A549 (cell line): Measurements from ENCODE around the gene OSCP1. TPM values are rescaled to one million over a fixed set of nuclear protein-coding genes. Genes with fewer than 3 reads are reported as not detected.

Experiments
- ATAC-seq, 2 experiments: fragments of 200-7000 bp in 1 of 2; fragments of >200 bp in 1 of 2; cut with Nextera tagmentation in 1 of 2; cut with Tn5 transposase in 1 of 2; 3 replicates each; pipeline versions ENCODE4 v1.8.0 to v1.9.1; 2018 to 2020; ENCODE audit warnings: mild to moderate bottlenecking in 1 of 2, moderate library complexity in 1 of 2
- CTCF ChIA-PET: fragments of 300-600 bp; sonication (Branson Sonifier 250); formaldehyde crosslinking; extraction: SDS; loops from one replicate; lab custom pipeline; 2021; ENCODE audit warnings: antibody characterized with exemption, inconsistent platforms; lab: Yijun Ruan, JAX
- POLR2A ChIA-PET: fragments of 350-600 bp; formaldehyde crosslinking; extraction: SDS; loops from one replicate; lab custom pipeline; 2021; ENCODE audit warnings: antibody characterized with exemption, inconsistent platforms; lab: Yijun Ruan, JAX
- DNase-seq, 2 experiments: peaks; one replicate each; pipeline versions ENCODE4 v3.0.0 to v3.0.0-alpha.2; 2011 to 2016; ENCODE audit warnings: low read depth in 1 of 2, low spot score in 1 of 2
- FAIRE-seq: peaks from 2 replicates; lab custom pipeline; 2011; peaks lifted over from hg19 to GRCh38; lab: Jason Lieb, UNC
- H3K27ac ChIP-seq, 2 experiments: fragments of >200 bp; sonication (Bioruptor Twin); formaldehyde crosslinking; 3 replicates each; pipeline ENCODE4 v1.5.1; 2016 to 2017
- H3K4me1 ChIP-seq: fragments of >200 bp; sonication (Bioruptor Twin); formaldehyde crosslinking; 3 replicates; pipeline ENCODE4 v1.6.1; 2016
- H3K4me2 ChIP-seq: fragments of >200 bp; sonication (Bioruptor Twin); formaldehyde crosslinking; 3 replicates; pipeline ENCODE4 v1.6.1; 2016
- H3K4me3 ChIP-seq: fragments of >200 bp; sonication (Bioruptor Twin); formaldehyde crosslinking; 3 replicates; pipeline ENCODE4 v1.5.1; 2016
- H3K9me3 ChIP-seq: fragments of >200 bp; sonication (Bioruptor Twin); formaldehyde crosslinking; 3 replicates; pipeline ENCODE4 v1.6.1; 2016
- CBX2 ChIP-seq: fragments of 200-600 bp; sonication (generic); IDR thresholded peaks from 2 replicates; pipeline ENCODE4 v1.6.1; 2016; ENCODE audit warnings: low read depth, mild to moderate bottlenecking, borderline replicate concordance
- CBX8 ChIP-seq: fragments of 200-600 bp; sonication (generic); IDR thresholded peaks from 2 replicates; pipeline ENCODE4 v1.6.1; 2016
- CHD2 ChIP-seq: fragments of 150-350 bp; IDR thresholded peaks from 2 replicates; pipeline ENCODE4 v1.6.1; 2014; ENCODE audit warnings: low read length; ENCODE audit not compliant: partially characterized antibody
- E2F6 ChIP-seq: IDR thresholded peaks from 2 replicates; pipeline ENCODE4 v1.6.1; 2012; ENCODE audit warnings: low read depth, borderline replicate concordance
- FOSB ChIP-seq: fragments of 250-450 bp; sonication (Bioruptor Pico); IDR thresholded peaks from 2 replicates; pipeline ENCODE4 v1.5.0; 2020; ENCODE audit warnings: mild to moderate bottlenecking, moderate library complexity
- FOSL2 ChIP-seq, 2 experiments: fragments of 450-650 bp in 1 of 2; fragments of >200 bp in 1 of 2; sonication (Bioruptor Twin) in 1 of 2; formaldehyde crosslinking; IDR thresholded peaks; 2 replicates each; pipeline versions ENCODE4 v1.5.0 to v1.6.1; 2016 to 2020; ENCODE audit warnings: mild to moderate bottlenecking in 1 of 2, moderate library complexity in 1 of 2
- HOXB13 ChIP-seq: fragments of 250-450 bp; sonication (Bioruptor Pico); IDR thresholded peaks from 2 replicates; pipeline ENCODE4 v1.5.0; 2020; ENCODE audit warnings: low read depth, mild to moderate bottlenecking, moderate library complexity
- HOXB5 ChIP-seq: fragments of 250-450 bp; sonication (Bioruptor Pico); IDR thresholded peaks from 2 replicates; pipeline ENCODE4 v1.5.0; 2020; ENCODE audit warnings: mild to moderate bottlenecking, moderate library complexity
- MAFK ChIP-seq: fragments of 450-650 bp; IDR thresholded peaks from 2 replicates; pipeline ENCODE4 v1.6.1; 2014; ENCODE audit not compliant: partially characterized antibody
- MAX ChIP-seq: IDR thresholded peaks from 2 replicates; pipeline ENCODE4 v1.6.1; 2012
- NPAS2 ChIP-seq: fragments of 250-450 bp; sonication (Bioruptor Pico); IDR thresholded peaks from 2 replicates; pipeline ENCODE4 v1.8.0; 2022; ENCODE audit warnings: mild to moderate bottlenecking, moderate library complexity, borderline replicate concordance
- NR3C1 ChIP-seq: fragments of >200 bp; sonication (Bioruptor Twin); formaldehyde crosslinking; IDR thresholded peaks from 3 replicates; pipeline ENCODE4 v1.6.1; 2017
- POLR2A ChIP-seq: IDR thresholded peaks from 2 replicates; pipeline ENCODE4 v1.6.1; 2012; ENCODE audit warnings: mild to moderate bottlenecking, low read length
- POLR2AphosphoS2 ChIP-seq: conservative IDR thresholded peaks from 2 replicates; pipeline ENCODE4 v1.6.1; 2012; ENCODE audit warnings: low read length, improper control_type of control experiment, inconsistent platforms
- RAD21 ChIP-seq, 2 experiments: fragments of >200 bp in 1 of 2; sonication (Bioruptor Twin) in 1 of 2; formaldehyde crosslinking in 1 of 2; IDR thresholded peaks in 1 of 2; conservative IDR thresholded peaks in 1 of 2; 2 replicates in 1 of 2; 3 replicates in 1 of 2; pipeline ENCODE4 v1.6.1; 2012 to 2018; ENCODE audit warnings: inconsistent platforms in 1 of 2
- RCOR1 ChIP-seq: fragments of 150-350 bp; IDR thresholded peaks from 2 replicates; pipeline ENCODE4 v1.6.1; 2014; ENCODE audit warnings: antibody characterized with exemption, low read length, low read depth
- REST ChIP-seq: fragments of 200-600 bp; sonication (generic); IDR thresholded peaks from 2 replicates; pipeline ENCODE4 v1.6.1; 2016; ENCODE audit warnings: antibody characterized with exemption, mild to moderate bottlenecking, moderate library complexity
- TP53 ChIP-seq: fragments of 250-450 bp; sonication (Bioruptor Pico); IDR thresholded peaks from 2 replicates; pipeline ENCODE4 v1.5.0; 2021; ENCODE audit warnings: mild to moderate bottlenecking, moderate library complexity
- USF2 ChIP-seq: fragments of 450-650 bp; IDR thresholded peaks from 2 replicates; pipeline ENCODE4 v1.6.1; 2014; ENCODE audit warnings: antibody characterized with exemption
- WGBS: methylation state at CpG from one replicate; pipeline ENCODE4 v1.1.6; 2017; ENCODE audit errors: missing lambda C conversion rate; 5-methylcytosine and 5-hydroxymethylcytosine counted together
- polyA plus RNA-seq, 4 experiments: library from polyadenylated mRNA; depleted of rRNA in 3 of 4; stranded (reverse); fragments of >200 nt; fragmentation: RNase III in 1 of 4; extraction: RNeasy Plus Mini Kit Qiagen cat#74134 plus additional on column Dnase treatment in 1 of 4; gene quantifications; 2 replicates in 3 of 4; 3 replicates in 1 of 4; pipeline ENCODE4 v1.2.3, GENCODE V29; 2011 to 2017

The OSCP1 gene
- polyA plus RNA-seq, 2 of the 4 experiments (the other 2 are of a cell fraction): 4.6 to 6.6 TPM

GRCh38 chr1:36415661-36416326 is 34.5 kb downstream of the OSCP1 start:
- H3K4me3 ChIP-seq: no peak overlapping the region
- TF ChIP-seq USF2: no peak
- no peak for TF ChIP-seq RCOR1
- no peak for TF ChIP-seq CBX8
- TF ChIP-seq NPAS2 (CRISPR knock-in tag): no peak
- TF ChIP-seq, all 56 proteins: peak for 0
- ChIA-PET CTCF (interaction anchor here (0.6 to 6.8 kb wide), 2 partner anchors 74 to 246 kb away, joined by 4 to 37 read pairs; no protein-coding TSS in a partner anchor), POLR2A (no interaction called here)
- no peak overlapping the region for H3K27ac ChIP-seq
- no peak for ATAC-seq
- peaks cover 5% of the 10 kb centered on the region; the same call in 2 of the 3 replicates for H3K4me1 ChIP-seq
- no peak for FAIRE-seq
- no peak for DNase-seq
- H3K4me2 ChIP-seq: no peak overlapping the region
- H3K9me3 ChIP-seq: no peaks in the 10 kb centered on the region
- 92% methylated on average over 15 of the region's 15 CpGs for WGBS

GRCh38 chr1:36414384-36414783 is 35.9 kb downstream of the OSCP1 start:
- DNase-seq: no peak
- CTCF ChIA-PET: interaction anchor here (1.3 to 6.8 kb wide), 3 partner anchors 8 to 227 kb away, joined by 4 to 37 read pairs (median 4); no protein-coding TSS in a partner anchor
- no peak for FAIRE-seq

More at GRCh38 chr1:36414384-36414783, 35.9 kb downstream of the OSCP1 start:
- POLR2A ChIA-PET: no interaction called here
- Histone ChIP-seq H3K9me3 (no peaks in the 10 kb centered on the region), H3K4me1 (no peaks in the 10 kb centered on the region), H3K27ac (no peak overlapping the region), H3K4me3 (no peak overlapping the region), H3K4me2 (no peak overlapping the region)
- ATAC-seq: no peak
- WGBS: 84% methylated on average over 4 of the region's 4 CpGs
- TF ChIP-seq POLR2A: no peak
- no peak for TF ChIP-seq CBX2
- no peak for TF ChIP-seq REST
- no peak for TF ChIP-seq RAD21 (conservative IDR thresholded peaks at IDR 0.05 in 1 of 2, IDR thresholded peaks at IDR 0.05 in 1 of 2)
- TF ChIP-seq CHD2: no peak
- no peak for TF ChIP-seq HOXB5 (CRISPR knock-in tag)
- no peak for TF ChIP-seq MAFK
- TF ChIP-seq HOXB13 (CRISPR knock-in tag): no peak
- TF ChIP-seq NR3C1: no peak
- no peak for TF ChIP-seq FOSB (CRISPR knock-in tag)
- no peak for TF ChIP-seq TP53 (CRISPR knock-in tag)
- no peak for TF ChIP-seq E2F6
- TF ChIP-seq FOSL2 (IDR thresholded peaks at IDR 0.05): no peak
- TF ChIP-seq FOSL2 (CRISPR knock-in tag; IDR thresholded peaks at IDR 0.05): no peak
- TF ChIP-seq MAX: no peak
- no peak for TF ChIP-seq POLR2AphosphoS2
